Measurements from ENCODE around the gene IKBKG. TPM values are rescaled to one million over a fixed set of nuclear protein-coding genes. Genes with fewer than 3 reads are reported as not detected.

IKBKG gene
- total RNA-seq, 1 experiment from 2014 or later, result 34.3 TPM

GRCh38 chrX:154602766-154603437, 55.5 kb downstream of the IKBKG start:
- ChIA-PET CTCF (no interaction called here), POLR2A (ENCODE audit: unreplicated experiment) (no interaction called here)
- Histone ChIP-seq H3K4me2 (ENCODE audit: low read length) (peak overlapping the region; percentile 48; the same call in 1 of the 2 replicates), H3K9me2 (replicated peaks; ENCODE audit: low read length) (no peaks in the 10 kb centered on the region), H3K9ac (ENCODE audit: low read length) (no peak overlapping the region), H4K20me1 (ENCODE audit: low read length) (no peaks in the 10 kb centered on the region), H3K4me3 (ENCODE audit: low read length) (no peak overlapping the region), H3F3A (ENCODE audit: low read length, unreplicated experiment) (no peaks in the 10 kb centered on the region), H3K27ac (ENCODE audit: low read length) (peak overlapping the region; percentile 54), H3K4me1 (ENCODE audit: insufficient read depth, low read length) (peaks cover 67% of the 10 kb centered on the region), H3K9me3 (ENCODE audit: low read length) (no peaks in the 10 kb centered on the region), H3K79me2 (ENCODE audit: low read length) (no peaks in the 10 kb centered on the region), H3K27me3 (ENCODE audit: low read length) (no peaks in the 10 kb centered on the region), H3K36me3 (ENCODE audit: low read depth, low read length) (no peaks in the 10 kb centered on the region), H2AFZ (ENCODE audit: low read length) (no peak overlapping the region)
- BruUV-seq (replicated peaks), result no TSS peak
- intact Hi-C loops (cut with micrococcal nuclease), result no loop called here
- no peak for ATAC-seq
- no peak for DNase-seq
- TF ChIP-seq CTCF (conservative IDR thresholded peaks at IDR 0.05; ENCODE audit: low read depth, low read length) (no peak), EZH2 (IDR thresholded peaks at IDR 0.05; ENCODE audit: low read length, unreplicated experiment) (no peak), EZH2phosphoT487 (IDR thresholded peaks at IDR 0.05; ENCODE audit: borderline replicate concordance, low read length) (no peak)

- H3K9ac ChIP-seq (ENCODE audit: low read length), result no peak overlapping the region
- no peaks in the 10 kb centered on the region for H3K9me3 ChIP-seq (ENCODE audit: low read length)
- no peaks in the 10 kb centered on the region for H3K79me2 ChIP-seq (ENCODE audit: low read length)
- BruUV-seq (replicated peaks), result TSS peak; percentile 55
- TF ChIP-seq EZH2 (IDR thresholded peaks at IDR 0.05; ENCODE audit: low read length, unreplicated experiment) (no peak), CTCF (conservative IDR thresholded peaks at IDR 0.05; ENCODE audit: low read depth, low read length) (no peak), EZH2phosphoT487 (IDR thresholded peaks at IDR 0.05; ENCODE audit: borderline replicate concordance, low read length) (no peak)
- POLR2A ChIA-PET (ENCODE audit: unreplicated experiment), result interaction anchor here (0.5 kb wide), 1 partner anchor 104 kb away, joined by 5 read pairs; no protein-coding TSS in a partner anchor
- intact Hi-C loops (cut with micrococcal nuclease), result loop anchor here (1.0 kb wide), 1 partner anchor 7 kb away; no protein-coding TSS in a partner anchor
- DNase-seq (peak; percentile 94), ATAC-seq (peak; percentile 76)
- CTCF ChIA-PET, result no interaction called here
- H3K4me2 ChIP-seq (ENCODE audit: low read length), result peak overlapping the region; percentile 48
- H3F3A ChIP-seq (ENCODE audit: low read length, unreplicated experiment), result no peaks in the 10 kb centered on the region
- H3K36me3 ChIP-seq (ENCODE audit: low read depth, low read length), result no peaks in the 10 kb centered on the region
- H2AFZ ChIP-seq (ENCODE audit: low read length), result no peak overlapping the region
- H3K4me3 ChIP-seq (ENCODE audit: low read length), result no peak overlapping the region; the same call in 1 of the 2 replicates
- no peaks in the 10 kb centered on the region for H3K9me2 ChIP-seq (replicated peaks; ENCODE audit: low read length)
- peaks cover 67% of the 10 kb centered on the region for H3K4me1 ChIP-seq (ENCODE audit: insufficient read depth, low read length)
- H3K27ac ChIP-seq (ENCODE audit: low read length), result peak overlapping the region; percentile 54
- no peaks in the 10 kb centered on the region for H3K27me3 ChIP-seq (ENCODE audit: low read length)
- no peaks in the 10 kb centered on the region for H4K20me1 ChIP-seq (ENCODE audit: low read length)
Observed at GRCh38 chrX:154603438-154604430, 56.3 kb downstream of the IKBKG start.

Measured in PC-3 (cell line).